HCT116 (cell line): ENCODE data around the gene AHNAK. TPM values are rescaled to one million over a fixed set of nuclear protein-coding genes. Genes with fewer than 3 reads are reported as not detected.

Experiments
- ATAC-seq: fragments of 200-7000 bp; cut with Tn5 transposase; 2 replicates; pipeline ENCODE4 v1.9.1; 2020; ENCODE audit warnings: mild to moderate bottlenecking, moderate library complexity
- BruUV-seq: library from RNA; stranded (reverse); fragments of 400-500 nt; replicated peaks from 2 replicates; lab custom pipeline; 2021; lab: Mats Ljungman, UMichigan
- CTCF ChIA-PET: fragments of 300-600 bp; sonication (Branson Sonifier 250); formaldehyde crosslinking; loops from one replicate; lab custom pipeline; 2021; ENCODE audit warnings: antibody characterized with exemption; lab: Charles Lee
- POLR2A ChIA-PET: fragments of 300-600, 350-600 bp; sonication (Branson Sonifier 250); formaldehyde crosslinking; loops from one replicate; lab custom pipeline; 2021; ENCODE audit warnings: antibody characterized with exemption; lab: Charles Lee
- RAD21 ChIA-PET, 2 experiments: fragments of 300-600 bp; sonication (Branson Sonifier 250); formaldehyde crosslinking; loops; one replicate each; lab custom pipeline; 2023; ENCODE audit warnings: low total read pairs in 2 of 2; ENCODE audit not compliant: uncharacterized antibody in 2 of 2, unreplicated experiment in 2 of 2, low non-redundant PET in 1 of 2; lab: Charles Lee
- DNase-seq: peaks from one replicate; pipeline ENCODE4 v3.0.0-alpha.2; 2010; ENCODE audit warnings: low read depth, low spot score
- H2AFZ ChIP-seq: fragments of 200-600 bp; shearing (Covaris generic), sonication (generic); 2 replicates; pipeline ENCODE4 v1.6.1; 2017; ENCODE audit warnings: low read depth, mixed run types, mixed read lengths, antibody characterized with exemption, low read length; ENCODE audit not compliant: poor library complexity, severe bottlenecking
- H3K27ac ChIP-seq: 2 replicates; pipeline ENCODE4 v1.5.1; 2012; ENCODE audit warnings: low read depth, low read length
- H3K27me3 ChIP-seq: fragments of 200-600 bp; sonication (generic); 2 replicates; pipeline ENCODE4 v1.6.1; 2016; ENCODE audit warnings: mixed run types, low read length, mixed read lengths; ENCODE audit not compliant: insufficient read depth
- H3K36me3 ChIP-seq, 2 experiments: fragments of 200-500 bp in 1 of 2; fragments of 200-600 bp in 1 of 2; sonication (Bioruptor generic) in 1 of 2; sonication (generic) in 1 of 2; 2 replicates each; pipeline versions ENCODE4 v1.5.1 to v1.6.1; 2014 to 2016; ENCODE audit warnings: low read length in 2 of 2, inconsistent platforms in 1 of 2, mixed read lengths in 1 of 2, mixed run types in 1 of 2; ENCODE audit not compliant: insufficient read depth in 2 of 2, control insufficient read depth in 1 of 2
- H3K4me1 ChIP-seq, 2 experiments: fragments of 200-600 bp in 1 of 2; sonication (generic) in 1 of 2; 2 replicates each; pipeline versions ENCODE4 v1.5.1 to v1.6.1; 2012 to 2017; ENCODE audit warnings: low read length in 2 of 2, inconsistent platforms in 1 of 2, mild to moderate bottlenecking in 1 of 2, mixed read lengths in 1 of 2, mixed run types in 1 of 2, moderate library complexity in 1 of 2; ENCODE audit not compliant: insufficient read depth in 2 of 2, control insufficient read depth in 1 of 2
- H3K4me2 ChIP-seq: fragments of 200-600 bp; sonication (generic); 2 replicates; pipeline ENCODE4 v1.6.1; 2017; ENCODE audit warnings: mixed run types, low read length, mixed read lengths
- H3K4me3 ChIP-seq, 2 experiments: fragments of 200-600 bp in 1 of 2; sonication (generic) in 1 of 2; replicated peaks in 1 of 2; 2 replicates each; pipeline ENCODE4 v1.5.1; 2011 to 2016; ENCODE audit warnings: low read length in 2 of 2, control low read depth in 1 of 2, low read depth in 1 of 2, mild to moderate bottlenecking in 1 of 2, mixed read lengths in 1 of 2, mixed run types in 1 of 2
- H3K79me2 ChIP-seq: fragments of 200-600 bp; sonication (generic); 2 replicates; pipeline ENCODE4 v1.6.1; 2017; ENCODE audit warnings: mild to moderate bottlenecking, mixed run types, low read length, moderate library complexity, mixed read lengths; ENCODE audit not compliant: insufficient read depth
- H3K9ac ChIP-seq: fragments of 200-600 bp; sonication (generic); 2 replicates; pipeline ENCODE4 v1.6.1; 2016; ENCODE audit warnings: low read length, mixed read lengths
- H3K9me2 ChIP-seq: fragments of 200-600 bp; sonication (generic), shearing (Covaris generic); 2 replicates; pipeline ENCODE4 v1.6.1; 2017; ENCODE audit warnings: mixed run types, mild to moderate bottlenecking, moderate library complexity; ENCODE audit not compliant: insufficient read depth
- H3K9me3 ChIP-seq, 2 experiments: fragments of 200-500 bp in 1 of 2; fragments of 200-600 bp in 1 of 2; sonication (Bioruptor generic) in 1 of 2; sonication (generic) in 1 of 2; 2 replicates each; pipeline ENCODE4 v1.6.1; 2014 to 2017; ENCODE audit warnings: low read length in 2 of 2, mixed read lengths in 2 of 2, inconsistent platforms in 1 of 2, low read depth in 1 of 2, mild to moderate bottlenecking in 1 of 2, mixed run types in 1 of 2, moderate library complexity in 1 of 2; ENCODE audit not compliant: control insufficient read depth in 1 of 2, insufficient read depth in 1 of 2
- H4K20me1 ChIP-seq: fragments of 200-600 bp; sonication (generic), shearing (Covaris generic); 2 replicates; pipeline ENCODE4 v1.6.1; 2017; ENCODE audit warnings: mixed run types, mild to moderate bottlenecking, moderate library complexity; ENCODE audit not compliant: insufficient read depth
- CEBPB ChIP-seq: IDR thresholded peaks from 2 replicates; pipeline ENCODE4 v1.6.1; 2012; ENCODE audit warnings: low read depth
- EGR1 ChIP-seq: IDR thresholded peaks from 2 replicates; pipeline ENCODE4 v1.6.1; 2012; ENCODE audit warnings: low read depth
- ELF1 ChIP-seq: IDR thresholded peaks from 2 replicates; pipeline ENCODE4 v1.6.1; 2012; ENCODE audit warnings: low read depth, borderline replicate concordance
- EZH2phosphoT487 ChIP-seq: fragments of 200-600 bp; IDR thresholded peaks from 2 replicates; pipeline ENCODE4 v1.6.1; 2018; ENCODE audit warnings: antibody characterized with exemption, borderline replicate concordance
- FOSL1 ChIP-seq: IDR thresholded peaks from 2 replicates; pipeline ENCODE4 v1.6.1; 2012; ENCODE audit warnings: low read depth
- JUND ChIP-seq: IDR thresholded peaks from 2 replicates; pipeline ENCODE4 v1.6.1; 2012
- POLR2AphosphoS5 ChIP-seq: IDR thresholded peaks from 2 replicates; pipeline ENCODE4 v1.6.1; 2011; ENCODE audit warnings: mild to moderate bottlenecking, low read depth, low read length, moderate library complexity
- SIN3A ChIP-seq: IDR thresholded peaks from 2 replicates; pipeline ENCODE4 v1.6.1; 2012; ENCODE audit warnings: low read depth
- YY1 ChIP-seq: IDR thresholded peaks from 2 replicates; pipeline ENCODE4 v1.6.1; 2011; ENCODE audit warnings: low read length, low read depth, moderate library complexity, mild to moderate bottlenecking; ENCODE audit not compliant: insufficient replicate concordance; ENCODE audit errors: extremely low read depth
- ZFX ChIP-seq: fragments of 450-650 bp; IDR thresholded peaks from 2 replicates; pipeline ENCODE4 v1.6.1; 2017
- ZNF274 ChIP-seq: fragments of 200-500 bp; sonication (Bioruptor generic); IDR thresholded peaks from 2 replicates; pipeline ENCODE4 v1.6.1; 2014; ENCODE audit warnings: mild to moderate bottlenecking, low read depth, low read length, inconsistent platforms
- intact Hi-C: fragments of 100-400 bp; cut with micrococcal nuclease; formaldehyde crosslinking; loops from 2 replicates; pipeline ENCODE4 v1.10.0; 2022
- total RNA-seq: library from RNA; stranded (reverse); gene quantifications from one replicate; pipeline ENCODE4 v1.2.1, GENCODE V29; 2021; ENCODE audit not compliant: unreplicated experiment
- TF ChIP-seq, protein P1 (sequence below): IDR thresholded peaks from 2 replicates; pipeline ENCODE4 v1.6.1; 2011; ENCODE audit warnings: mild to moderate bottlenecking, low read length, moderate library complexity; ENCODE audit not compliant: insufficient replicate concordance; ENCODE audit errors: extremely low read depth
- TF ChIP-seq, protein P2 (sequence below), 3 experiments: fragments of 200-600 bp in 1 of 3; sonication (generic) in 1 of 3; IDR thresholded peaks in 2 of 3; conservative IDR thresholded peaks in 1 of 3; 2 replicates each; pipeline ENCODE4 v1.5.1; 2012 to 2017; ENCODE audit warnings: low read depth in 2 of 3, low read length in 2 of 3, antibody characterized with exemption in 1 of 3, borderline replicate concordance in 1 of 3, control low read depth in 1 of 3, mild to moderate bottlenecking in 1 of 3, mixed read lengths in 1 of 3, mixed run types in 1 of 3, moderate library complexity in 1 of 3; ENCODE audit not compliant: insufficient read depth in 1 of 3
- TF ChIP-seq, protein P3 (sequence below): IDR thresholded peaks from 2 replicates; pipeline ENCODE4 v1.6.1; 2012
- TF ChIP-seq, protein P4 (sequence below): IDR thresholded peaks from 2 replicates; pipeline ENCODE4 v1.6.1; 2012

Gene AHNAK
- total RNA-seq, 1 experiment from 2014 or later: 239 TPM

DNA sequence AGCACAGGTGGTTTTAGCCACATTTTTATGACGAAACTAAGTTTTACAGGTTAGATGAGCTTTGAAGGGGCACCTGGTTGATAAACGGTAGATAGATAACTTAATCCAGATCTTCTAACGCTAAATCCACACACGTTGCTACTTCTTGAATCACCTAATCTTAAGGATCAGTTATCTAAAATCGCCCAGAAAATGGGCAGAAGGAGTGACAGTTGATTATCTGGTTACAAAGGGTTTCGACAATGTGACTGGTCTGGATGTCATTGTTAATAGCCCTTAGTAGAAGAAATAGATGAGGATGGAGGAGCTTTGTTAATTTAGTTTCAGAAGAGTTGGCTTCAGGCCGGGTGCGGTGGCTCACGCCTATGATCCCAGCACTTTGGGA, 84.1 kb downstream of the AHNAK start:
- ChIA-PET CTCF (interaction anchor here (1.1 kb wide), 1 partner anchor 38 kb away, joined by 4 read pairs; no protein-coding TSS in a partner anchor), POLR2A (interaction anchor here (0.7 kb wide), 1 partner anchor 36 kb away, joined by 3 read pairs; no protein-coding TSS in a partner anchor), RAD21 (interaction anchor here in 1 of 2 experiments (0.6 to 0.7 kb wide), 2 partner anchors 38 to 68 kb away, joined by 3 read pairs; no protein-coding TSS in a partner anchor)
- Histone ChIP-seq H3K36me3 (no peaks in the 10 kb centered on the region), H3K4me2 (peak overlapping the region; percentile 45; the same call in 1 of the 2 replicates), H3K9me2 (no peaks in the 10 kb centered on the region), H3K4me3 (no peak overlapping the region), H4K20me1 (no peaks in the 10 kb centered on the region), H3K79me2 (no peaks in the 10 kb centered on the region), H3K27ac (no peak overlapping the region), H3K27me3 (no peaks in the 10 kb centered on the region), H3K9me3 (no peaks in the 10 kb centered on the region), H3K9ac (no peak overlapping the region), H2AFZ (no peak overlapping the region), H3K4me1 (peaks cover 13 to 18% of the 10 kb centered on the region in 2 experiments)
- intact Hi-C loops: no loop called here
- ATAC-seq: no peak
- TF ChIP-seq, protein P1, sequence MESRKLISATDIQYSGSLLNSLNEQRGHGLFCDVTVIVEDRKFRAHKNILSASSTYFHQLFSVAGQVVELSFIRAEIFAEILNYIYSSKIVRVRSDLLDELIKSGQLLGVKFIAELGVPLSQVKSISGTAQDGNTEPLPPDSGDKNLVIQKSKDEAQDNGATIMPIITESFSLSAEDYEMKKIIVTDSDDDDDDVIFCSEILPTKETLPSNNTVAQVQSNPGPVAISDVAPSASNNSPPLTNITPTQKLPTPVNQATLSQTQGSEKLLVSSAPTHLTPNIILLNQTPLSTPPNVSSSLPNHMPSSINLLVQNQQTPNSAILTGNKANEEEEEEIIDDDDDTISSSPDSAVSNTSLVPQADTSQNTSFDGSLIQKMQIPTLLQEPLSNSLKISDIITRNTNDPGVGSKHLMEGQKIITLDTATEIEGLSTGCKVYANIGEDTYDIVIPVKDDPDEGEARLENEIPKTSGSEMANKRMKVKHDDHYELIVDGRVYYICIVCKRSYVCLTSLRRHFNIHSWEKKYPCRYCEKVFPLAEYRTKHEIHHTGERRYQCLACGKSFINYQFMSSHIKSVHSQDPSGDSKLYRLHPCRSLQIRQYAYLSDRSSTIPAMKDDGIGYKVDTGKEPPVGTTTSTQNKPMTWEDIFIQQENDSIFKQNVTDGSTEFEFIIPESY: no peak
- no peak for TF ChIP-seq CEBPB
- no peak for TF ChIP-seq ZFX
- no peak for TF ChIP-seq ELF1
- no peak for TF ChIP-seq SIN3A
- no peak for TF ChIP-seq ZNF274
- TF ChIP-seq, protein P2, sequence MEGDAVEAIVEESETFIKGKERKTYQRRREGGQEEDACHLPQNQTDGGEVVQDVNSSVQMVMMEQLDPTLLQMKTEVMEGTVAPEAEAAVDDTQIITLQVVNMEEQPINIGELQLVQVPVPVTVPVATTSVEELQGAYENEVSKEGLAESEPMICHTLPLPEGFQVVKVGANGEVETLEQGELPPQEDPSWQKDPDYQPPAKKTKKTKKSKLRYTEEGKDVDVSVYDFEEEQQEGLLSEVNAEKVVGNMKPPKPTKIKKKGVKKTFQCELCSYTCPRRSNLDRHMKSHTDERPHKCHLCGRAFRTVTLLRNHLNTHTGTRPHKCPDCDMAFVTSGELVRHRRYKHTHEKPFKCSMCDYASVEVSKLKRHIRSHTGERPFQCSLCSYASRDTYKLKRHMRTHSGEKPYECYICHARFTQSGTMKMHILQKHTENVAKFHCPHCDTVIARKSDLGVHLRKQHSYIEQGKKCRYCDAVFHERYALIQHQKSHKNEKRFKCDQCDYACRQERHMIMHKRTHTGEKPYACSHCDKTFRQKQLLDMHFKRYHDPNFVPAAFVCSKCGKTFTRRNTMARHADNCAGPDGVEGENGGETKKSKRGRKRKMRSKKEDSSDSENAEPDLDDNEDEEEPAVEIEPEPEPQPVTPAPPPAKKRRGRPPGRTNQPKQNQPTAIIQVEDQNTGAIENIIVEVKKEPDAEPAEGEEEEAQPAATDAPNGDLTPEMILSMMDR (IDR thresholded peaks at IDR 0.05 in 2 of 3, conservative IDR thresholded peaks at IDR 0.05 in 1 of 3; ENCODE audit: borderline replicate concordance in 1 of 3, insufficient read depth in 1 of 3, low read depth in 2 of 3, low read length in 2 of 3): no peak
- no peak for TF ChIP-seq EZH2phosphoT487
- no peak for TF ChIP-seq FOSL1
- no peak for TF ChIP-seq EGR1
- TF ChIP-seq JUND: no peak
- TF ChIP-seq, protein P3, sequence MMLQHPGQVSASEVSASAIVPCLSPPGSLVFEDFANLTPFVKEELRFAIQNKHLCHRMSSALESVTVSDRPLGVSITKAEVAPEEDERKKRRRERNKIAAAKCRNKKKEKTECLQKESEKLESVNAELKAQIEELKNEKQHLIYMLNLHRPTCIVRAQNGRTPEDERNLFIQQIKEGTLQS: no peak
- TF ChIP-seq, protein P4, sequence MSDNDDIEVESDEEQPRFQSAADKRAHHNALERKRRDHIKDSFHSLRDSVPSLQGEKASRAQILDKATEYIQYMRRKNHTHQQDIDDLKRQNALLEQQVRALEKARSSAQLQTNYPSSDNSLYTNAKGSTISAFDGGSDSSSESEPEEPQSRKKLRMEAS: no peak
- TF ChIP-seq YY1: no peak
- TF ChIP-seq POLR2AphosphoS5: no peak
- no peak for DNase-seq
- BruUV-seq: no TSS peak
